GM19328 (cell line): ENCODE results near the gene NINL.
"Not testable (repeated sequence)": the region's sequence is repeated elsewhere in the genome, so short reads cannot be mapped to it uniquely, and the experiment has no call there.

ENCODE experiments used
- ATAC-seq: cut with Tn5 transposase; IDR thresholded peaks from one replicate; pipeline ENCODE4 v1.9.1; 2021; ENCODE audit warnings: mild to moderate bottlenecking, moderate library complexity; ENCODE audit not compliant: unreplicated experiment

Gene NINL

DNA sequence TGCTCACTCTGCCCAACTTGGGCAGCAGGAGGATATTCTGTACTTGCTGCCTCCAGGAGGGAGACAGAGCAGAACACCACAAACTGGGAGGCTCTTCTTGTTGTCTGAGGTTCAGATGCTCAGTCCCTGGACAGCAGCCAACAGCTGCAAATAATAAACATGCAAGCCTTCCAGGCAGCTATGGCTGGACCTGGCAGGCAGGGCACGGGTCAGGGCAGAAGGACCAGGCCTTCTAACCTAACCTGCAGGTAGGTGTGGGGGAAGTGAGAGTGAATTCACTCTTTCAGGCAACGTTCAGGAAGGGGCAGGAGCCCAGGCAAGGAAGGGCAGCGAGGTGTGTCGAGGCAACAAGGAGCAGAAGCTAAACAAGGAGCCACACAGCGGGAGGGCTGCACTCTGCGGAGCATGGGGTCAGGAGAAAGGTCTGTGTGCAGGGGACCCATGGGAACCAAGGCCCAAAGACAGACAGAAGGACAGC is 31.5 kb downstream of the NINL start:
- ATAC-seq, result no peak

DNA sequence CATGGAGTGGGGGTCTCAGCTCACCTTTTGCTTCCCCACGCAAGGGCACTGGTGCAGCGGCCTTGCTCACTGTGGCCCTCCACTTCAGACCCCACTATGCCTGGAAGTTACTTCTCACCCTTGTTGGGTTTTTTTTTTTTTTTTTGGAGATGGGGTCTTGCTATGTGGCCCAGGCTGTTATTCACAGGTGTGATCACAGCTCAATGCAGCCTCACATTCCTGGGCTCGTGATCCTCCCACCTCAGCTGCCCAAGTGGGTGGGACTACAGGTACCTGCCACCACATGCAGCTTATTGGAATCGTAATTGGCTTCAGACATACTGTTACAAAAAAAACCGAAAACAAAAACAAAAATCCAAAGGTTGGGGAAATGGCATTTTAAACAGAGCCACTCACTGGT is 32.4 kb downstream of the NINL start:
- no peak for ATAC-seq

DNA sequence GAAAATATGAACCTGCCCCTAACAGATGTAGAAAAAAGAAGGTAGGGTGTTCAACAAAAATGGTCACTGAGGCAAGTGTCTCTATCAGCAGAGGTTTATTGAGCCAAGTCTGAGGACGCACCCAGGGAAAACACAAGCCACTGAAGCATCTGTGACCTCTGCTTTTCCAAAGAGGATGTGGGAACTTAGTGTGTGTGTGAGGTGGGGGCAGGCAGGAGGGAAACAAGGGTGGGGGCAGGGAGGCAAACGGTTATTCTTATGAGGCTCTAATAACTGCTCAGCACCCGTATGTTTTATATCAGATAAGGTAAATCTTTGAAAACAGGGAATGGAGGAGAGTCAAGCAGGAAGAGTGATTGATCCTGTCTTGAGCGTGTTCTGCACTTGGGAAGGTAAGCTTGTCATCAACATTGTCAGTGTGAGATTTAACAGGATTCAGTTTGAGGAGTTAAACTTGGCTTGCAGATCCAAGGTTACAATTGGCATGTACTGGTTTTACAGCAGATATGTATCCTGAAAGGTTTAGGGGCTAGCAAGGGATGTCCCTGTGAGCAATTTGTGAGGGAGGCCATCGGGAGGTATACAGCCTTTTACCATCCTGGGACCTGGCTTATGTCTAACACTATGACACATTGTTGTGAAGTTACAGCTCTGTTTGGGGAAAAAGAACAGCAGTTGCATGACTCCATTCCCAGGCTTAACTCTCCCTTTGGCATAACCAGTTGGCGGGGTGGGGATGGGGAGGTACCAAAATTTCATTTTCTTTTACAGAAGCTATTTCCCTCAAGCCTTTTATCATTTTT is 33.7 kb downstream of the NINL start:
- ATAC-seq, result no peak

DNA sequence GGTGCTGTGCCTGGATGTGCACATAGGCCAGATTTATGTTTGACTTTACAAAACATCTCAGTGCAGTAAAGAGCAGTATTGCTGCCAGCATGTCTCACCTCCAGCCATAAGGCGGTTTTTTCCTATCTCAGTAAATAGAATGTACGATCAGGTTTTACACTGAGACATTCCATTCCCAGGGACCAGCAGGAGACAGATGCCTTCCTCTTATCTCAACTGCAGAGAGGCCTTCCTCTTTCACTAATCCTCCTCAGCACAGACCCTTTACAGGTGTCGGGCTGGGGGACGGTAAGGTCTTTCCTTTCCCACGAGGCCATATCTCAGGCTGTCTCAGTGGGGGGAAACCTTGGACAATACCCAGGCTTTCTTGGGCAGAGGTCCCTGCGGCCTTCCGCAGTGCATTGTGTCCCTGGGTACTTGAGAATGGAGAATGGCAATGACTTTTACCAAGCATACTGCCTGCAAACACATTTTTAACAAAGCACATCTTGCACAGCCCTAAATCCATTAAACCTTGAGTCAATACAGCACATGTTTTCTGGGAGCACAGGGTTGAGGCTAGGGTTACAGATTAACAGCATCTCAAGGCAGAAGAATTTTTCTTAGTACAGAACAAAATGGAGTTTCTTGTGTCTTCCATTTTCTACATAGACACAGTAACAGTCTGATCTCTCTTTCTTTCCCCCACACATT is 34.5 kb downstream of the NINL start:
- not testable (repeated sequence) for ATAC-seq

DNA sequence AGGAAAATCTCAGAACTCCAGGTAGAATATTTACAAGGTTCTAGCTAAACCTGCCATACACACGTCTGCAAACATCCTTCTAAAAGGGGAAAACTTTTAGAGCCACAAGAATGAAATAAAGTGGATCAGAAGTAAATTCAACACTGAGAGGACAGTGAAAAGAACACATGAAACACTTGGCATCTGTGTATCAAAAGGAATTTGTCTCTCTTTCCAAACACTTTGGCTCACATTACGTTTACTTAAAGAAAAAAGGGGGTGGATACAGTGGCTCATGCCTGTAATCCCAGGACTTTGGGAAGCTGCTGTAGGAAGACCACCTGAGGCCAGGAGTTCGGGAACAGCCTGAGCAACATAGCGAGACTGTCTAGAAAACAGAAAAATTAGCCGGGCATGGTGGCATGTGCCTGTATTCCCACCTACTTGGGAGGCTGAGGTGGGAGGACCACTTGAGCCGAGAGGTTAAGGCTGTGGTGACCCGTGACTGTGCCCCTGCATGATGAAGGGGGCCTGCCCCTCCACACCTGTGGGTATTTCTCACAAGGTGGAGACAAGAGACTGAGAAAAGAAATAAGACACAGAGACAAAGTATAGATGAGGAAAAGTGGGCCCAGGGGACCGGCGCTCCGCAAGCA is 35.4 kb downstream of the NINL start:
- ATAC-seq, result no peak

DNA sequence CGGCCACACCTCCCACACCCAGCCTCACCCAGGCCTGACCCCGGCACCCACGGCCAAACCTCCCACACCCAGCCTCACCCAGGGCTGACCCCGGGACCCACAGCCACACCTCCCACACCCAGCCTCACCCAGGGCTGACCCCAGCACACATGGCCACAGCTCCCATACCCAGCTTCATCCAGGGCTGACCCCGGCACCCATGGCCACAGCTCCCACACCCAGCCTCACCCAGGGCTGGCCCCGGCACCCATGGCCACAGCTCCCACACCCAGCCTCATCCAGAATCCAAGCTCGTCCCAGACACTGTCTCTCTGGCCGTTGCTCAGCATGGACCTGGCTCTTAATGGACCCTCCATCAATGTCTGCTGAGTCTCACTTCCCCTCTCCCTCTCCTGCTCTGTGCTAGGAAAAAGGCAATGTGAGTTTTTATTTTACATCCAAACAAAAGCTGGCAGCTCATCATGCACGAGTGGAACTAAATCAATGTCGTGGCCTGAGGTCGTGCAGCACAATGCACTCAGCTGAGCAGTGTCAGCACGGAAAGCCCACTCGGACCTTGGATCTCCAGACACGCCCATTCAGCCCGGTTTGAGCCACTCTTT is 36.1 kb downstream of the NINL start:
- no peak for ATAC-seq

DNA sequence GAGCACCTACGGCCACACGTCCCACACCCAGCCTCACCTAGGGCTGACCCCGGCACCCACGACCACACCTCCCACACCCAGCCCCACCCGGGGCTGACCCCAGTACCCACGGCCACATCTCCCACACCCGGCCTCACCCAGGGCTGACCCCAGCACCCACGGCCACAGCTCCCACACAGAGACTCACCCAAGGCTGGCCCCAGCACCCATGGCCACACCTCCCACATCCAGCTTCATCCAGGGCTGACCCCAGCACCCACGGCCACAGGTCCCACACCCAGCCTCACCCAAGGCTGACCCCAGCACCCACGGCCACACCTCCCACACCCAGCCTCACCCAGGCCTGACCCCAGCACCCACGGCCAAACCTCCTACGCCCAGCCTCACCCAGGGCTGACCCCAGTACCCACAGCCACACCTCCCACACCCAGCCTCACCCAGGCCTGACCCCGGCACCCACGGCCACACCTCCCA is 36.7 kb downstream of the NINL start:
- ATAC-seq, result no peak

DNA sequence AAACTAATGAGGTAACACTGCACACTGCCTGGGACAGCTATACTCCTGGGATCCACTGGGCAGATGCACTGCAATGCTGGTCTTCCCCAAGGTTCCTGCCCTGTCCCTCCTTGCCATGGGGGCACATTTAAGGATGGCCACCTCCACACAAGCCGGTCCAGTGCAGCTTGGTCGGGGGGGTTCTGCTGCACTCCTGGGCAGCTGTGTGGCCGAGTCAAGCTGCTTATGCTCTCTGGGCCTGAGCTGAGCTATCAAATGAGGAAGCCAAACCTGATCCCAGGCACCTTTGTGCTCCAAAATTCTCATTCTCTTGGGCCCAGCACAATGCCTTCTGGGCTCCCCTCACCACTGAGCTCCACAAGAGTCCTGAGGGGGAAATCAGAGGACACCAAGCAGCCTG is 37.3 kb downstream of the NINL start:
- no peak for ATAC-seq

DNA sequence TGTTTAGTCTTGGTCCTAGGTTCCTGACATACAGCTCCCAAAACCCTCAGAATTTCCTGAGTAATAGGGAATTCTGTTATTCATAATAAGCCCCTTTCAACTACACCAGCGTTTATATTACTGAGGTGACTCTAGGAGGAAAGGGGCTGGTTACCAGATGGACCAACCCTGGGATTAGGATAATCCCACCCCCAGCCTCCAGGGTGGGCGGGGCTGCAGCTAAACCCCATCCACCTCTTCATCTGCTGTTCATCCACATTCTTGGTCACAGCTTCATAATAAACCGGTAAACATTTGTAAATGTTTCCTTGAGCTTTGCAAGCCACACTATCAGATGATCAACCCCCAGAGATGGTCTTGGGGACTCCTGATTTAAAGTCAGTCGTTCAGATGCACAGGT is 38.3 kb downstream of the NINL start:
- no peak for ATAC-seq

DNA sequence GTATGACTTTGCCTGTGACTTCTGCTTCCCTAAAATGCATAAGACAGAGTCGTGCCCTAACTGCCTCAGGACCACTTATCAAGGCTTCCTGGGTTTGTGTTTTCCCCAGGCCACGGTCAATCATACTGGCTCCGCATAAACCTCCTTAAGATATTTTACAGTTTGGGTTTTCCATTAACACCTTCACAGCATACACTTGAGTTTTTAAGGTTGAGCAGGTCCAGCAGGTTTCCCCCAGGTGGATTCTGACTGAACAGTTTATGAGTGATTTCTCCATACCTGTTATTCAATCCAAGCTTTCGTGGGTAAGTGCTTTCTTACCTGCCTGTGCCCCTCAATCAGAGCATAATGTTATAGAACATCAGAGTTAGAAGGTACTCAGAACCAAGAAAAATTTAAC is 39.3 kb downstream of the NINL start:
- no peak for ATAC-seq

DNA sequence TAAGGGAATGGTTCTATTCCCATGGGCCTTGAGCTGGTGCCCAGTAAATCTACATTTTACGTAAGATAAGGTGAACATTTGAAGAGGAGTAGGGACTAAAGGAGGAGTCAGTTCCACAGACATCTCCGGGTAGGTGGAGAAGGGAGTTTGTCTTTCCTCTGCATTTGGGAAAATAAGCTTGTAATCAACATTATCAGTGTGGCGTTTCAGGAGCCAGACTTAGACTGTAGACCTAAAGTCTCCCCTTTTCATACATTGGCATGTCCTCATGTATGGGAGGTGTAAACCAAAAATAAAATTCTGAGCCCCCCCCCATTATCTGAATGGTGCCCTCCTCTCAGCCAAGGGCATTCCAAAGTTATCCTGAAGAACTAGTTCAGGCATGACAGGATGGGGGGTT is 40.2 kb downstream of the NINL start:
- ATAC-seq, result no peak

DNA sequence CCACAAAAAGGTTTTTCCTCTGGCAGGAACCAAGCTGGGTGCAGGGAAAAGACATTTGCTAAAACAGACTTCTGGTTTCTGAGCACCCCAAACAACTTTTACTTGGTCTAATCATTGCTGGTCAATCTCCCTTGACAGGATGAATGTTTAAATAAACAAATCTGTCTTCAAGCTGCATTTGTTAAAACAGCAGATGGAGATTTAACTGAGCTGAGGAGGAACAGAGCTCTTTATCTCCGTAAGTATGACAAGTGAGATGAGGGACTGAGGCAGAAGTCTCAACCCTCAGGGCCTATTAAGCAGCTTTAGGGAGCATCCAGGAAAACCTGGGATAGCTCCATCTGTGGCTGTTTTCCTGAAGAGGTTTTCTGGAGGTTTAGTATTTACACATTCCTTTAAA is 40.6 kb downstream of the NINL start:
- no peak for ATAC-seq

DNA sequence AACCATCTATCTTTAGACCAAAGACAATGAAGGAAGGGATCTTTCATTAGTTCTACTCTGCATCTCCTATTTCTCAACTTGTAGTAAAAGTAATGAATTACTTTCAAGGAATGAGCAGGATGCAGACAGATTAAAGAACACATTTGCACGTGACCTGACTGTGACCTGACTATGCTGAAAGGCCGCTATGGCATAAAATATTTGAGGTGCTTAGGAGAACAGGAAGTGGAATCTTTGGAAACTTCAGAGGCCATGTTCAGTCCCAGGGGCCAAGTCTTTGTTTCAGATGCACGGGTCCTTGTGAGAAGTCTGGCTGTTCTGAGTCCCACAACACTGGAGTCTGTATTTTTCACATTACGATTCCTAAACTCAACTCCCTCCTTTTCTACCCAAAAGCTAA is 41.0 kb downstream of the NINL start:
- no peak for ATAC-seq

DNA sequence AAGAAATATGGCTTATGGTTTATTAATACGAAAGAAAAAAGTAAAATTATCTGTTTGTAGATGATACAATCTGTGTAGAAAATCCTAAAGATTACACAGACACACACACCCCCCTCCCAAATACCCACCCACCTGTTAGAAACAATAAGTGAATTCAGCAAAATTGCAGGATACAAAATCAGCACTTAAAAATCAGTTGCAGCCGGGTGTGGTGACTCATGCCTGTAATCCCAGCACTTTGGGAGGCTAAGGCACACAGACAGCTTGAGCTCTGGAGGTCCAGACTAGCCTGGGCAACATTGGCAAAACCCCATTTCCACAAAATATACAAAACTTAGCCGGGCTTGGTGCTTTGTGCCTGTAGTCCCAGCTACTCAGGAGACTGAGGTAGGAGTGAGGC is 42.3 kb downstream of the NINL start:
- no peak for ATAC-seq

DNA sequence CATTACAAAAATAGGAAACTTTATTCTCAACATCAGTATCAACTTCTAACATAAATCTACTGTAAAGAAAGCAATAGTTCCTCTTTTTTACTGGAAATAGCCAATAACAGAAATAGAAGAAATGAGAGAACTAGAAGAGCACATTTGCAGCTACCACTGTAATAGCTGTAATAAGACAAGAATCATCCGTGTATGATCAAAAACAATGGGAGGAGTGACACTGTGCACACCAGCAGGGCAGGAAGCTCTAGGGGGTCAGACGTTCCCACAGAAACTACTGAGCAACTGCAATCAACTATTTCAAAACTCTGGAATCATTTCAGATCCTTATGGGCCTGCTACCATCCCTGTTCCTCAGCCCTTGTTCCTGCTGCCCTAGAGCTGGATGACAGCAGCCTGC is 43.7 kb downstream of the NINL start:
- no peak for ATAC-seq

DNA sequence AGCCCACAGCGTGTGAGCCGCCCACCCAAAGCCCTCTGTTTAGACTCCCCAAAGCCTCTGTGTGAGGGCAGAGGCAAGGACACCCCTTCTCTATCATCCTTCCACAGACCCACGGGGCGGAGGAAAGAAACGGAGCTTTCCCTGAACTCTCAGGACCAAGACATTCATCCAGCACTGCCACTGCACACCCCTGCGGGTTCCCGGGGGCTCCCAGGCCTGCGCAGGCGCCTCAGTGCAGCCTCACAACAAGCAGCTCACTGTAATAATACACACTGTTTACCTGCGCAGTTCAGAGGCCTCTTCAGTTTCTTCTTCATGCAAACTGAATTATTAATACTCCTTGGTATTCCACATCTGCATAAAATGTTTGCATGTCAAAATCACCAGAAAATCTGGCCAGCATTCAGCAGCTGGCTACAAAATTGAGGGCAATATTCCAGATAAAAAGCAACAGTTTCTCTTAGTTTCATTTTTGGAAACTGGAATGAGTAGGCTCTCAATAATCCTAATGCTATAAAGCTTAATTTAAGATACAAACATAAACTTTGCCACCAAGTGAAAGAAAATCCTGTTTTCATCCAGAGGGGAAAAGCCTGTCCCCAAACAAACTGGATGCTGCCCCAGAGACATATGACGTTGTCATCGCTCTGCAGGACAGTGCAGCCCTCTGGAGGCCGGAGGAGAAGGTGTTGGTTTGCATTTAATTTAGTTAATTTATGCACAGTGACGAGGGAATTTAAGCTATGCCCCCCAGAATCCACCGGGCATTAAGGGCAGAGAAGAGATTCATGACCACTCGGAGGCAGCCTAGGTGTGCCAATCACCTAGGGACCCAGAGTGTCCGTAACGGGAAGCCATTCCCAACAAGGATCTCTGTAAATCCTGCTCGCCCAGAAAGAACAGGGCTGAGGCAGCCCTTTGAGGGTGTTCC is 45.3 kb downstream of the NINL start:
- ATAC-seq, result peak; percentile 57

DNA sequence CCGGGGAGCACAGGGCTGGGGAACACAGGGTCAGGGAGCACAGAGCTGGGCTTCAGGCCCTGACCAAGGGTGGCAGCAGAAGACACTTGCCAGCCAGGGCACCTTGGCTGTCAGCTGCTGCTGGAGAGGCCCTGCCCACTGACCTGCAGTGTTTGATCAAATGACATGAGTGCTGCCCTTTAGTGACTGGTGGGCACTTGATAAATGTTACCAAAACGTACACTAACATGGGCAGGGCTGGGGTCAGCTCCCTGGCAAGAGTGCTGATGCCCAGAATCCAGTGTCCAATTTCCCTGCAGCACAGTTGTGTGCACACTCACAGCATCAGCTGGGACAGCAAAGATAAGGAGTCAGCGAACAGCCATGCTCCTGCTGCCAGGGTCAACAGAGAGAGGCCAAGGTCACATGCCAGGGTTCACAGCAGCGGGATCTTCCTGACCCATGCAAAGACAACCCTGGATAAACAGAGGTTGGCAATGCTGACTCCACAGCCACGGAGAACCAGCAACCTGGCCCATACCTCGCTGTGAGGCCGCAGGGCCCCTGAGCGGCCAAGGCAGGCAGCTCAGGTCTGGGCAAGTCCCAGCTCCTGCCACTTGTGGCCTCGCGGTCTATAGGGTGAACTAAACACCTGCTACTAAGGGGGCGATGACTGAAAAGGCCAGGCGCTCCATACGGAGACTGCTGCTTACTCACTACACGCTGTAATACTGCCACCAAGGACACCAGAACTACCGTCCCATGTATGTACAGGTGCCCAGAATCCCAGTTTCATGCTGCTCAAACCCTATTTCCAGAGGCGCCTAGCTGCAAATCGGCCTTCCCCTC is 46.3 kb downstream of the NINL start:
- peak; percentile 51 for ATAC-seq

DNA sequence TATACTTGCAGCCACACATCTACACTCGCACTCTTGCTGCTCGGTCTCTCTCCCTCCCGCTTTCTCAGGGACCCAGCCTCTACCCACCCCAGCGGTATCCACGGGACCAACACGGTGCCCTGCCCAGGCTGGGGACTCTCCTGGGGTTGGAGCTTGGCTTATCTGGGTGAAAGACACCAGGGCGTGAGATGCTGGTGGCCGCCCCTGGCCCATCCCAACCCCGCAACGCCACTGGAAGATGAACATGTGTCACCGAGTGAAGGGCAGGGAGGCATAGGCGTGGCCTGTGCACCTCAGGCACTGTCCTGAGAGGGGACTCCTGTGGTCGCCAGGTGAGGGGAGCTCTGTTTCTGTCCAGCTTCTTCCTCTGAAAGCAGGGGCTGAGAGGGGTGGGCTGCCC is 47.4 kb downstream of the NINL start:
- no peak for ATAC-seq

DNA sequence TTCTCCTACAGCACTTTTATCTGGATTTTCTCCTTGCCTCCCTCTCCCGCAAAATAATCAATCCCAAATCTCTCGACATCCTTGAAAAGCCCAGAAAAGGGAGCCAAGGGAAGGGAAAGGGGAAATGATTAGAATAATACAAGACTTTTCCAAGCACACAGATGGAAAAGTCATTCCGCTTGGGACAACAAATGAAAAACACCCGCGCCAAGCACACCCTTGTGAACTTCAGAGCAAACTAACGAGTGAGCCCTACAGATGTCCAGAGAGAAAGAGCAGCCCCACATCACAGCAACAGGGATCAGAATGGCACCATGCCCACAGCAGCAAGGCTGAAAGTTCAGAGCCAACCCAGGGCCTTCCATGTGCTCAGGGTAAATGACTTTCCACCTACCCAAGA is 49.6 kb downstream of the NINL start:
- no peak for ATAC-seq

DNA sequence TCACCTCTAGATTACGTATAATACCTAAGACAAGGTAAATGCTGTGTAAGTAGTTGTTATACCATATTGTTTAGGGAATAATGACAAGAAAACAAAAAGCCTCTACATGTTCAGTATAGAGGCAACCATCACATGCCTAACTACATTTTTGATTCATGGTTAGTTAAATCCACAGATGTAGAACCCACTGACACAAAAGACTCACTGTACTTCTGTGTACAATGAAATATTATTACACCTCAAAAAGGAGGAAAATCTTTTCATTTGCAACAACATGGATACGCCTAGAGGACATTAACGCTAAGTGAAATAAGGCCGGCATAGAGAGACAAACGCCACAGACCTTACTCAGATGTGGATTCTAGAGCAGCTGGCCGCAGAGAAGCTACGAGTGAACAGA is 50.5 kb downstream of the NINL start:
- ATAC-seq, result no peak
